ENCODE results near the gene WWTR1. TPM values are rescaled to one million over a fixed set of nuclear protein-coding genes. Genes with fewer than 3 reads are reported as not detected.

Gene WWTR1
- total RNA-seq, 1 experiment from 2014 or later, result 24.4 TPM

DNA sequence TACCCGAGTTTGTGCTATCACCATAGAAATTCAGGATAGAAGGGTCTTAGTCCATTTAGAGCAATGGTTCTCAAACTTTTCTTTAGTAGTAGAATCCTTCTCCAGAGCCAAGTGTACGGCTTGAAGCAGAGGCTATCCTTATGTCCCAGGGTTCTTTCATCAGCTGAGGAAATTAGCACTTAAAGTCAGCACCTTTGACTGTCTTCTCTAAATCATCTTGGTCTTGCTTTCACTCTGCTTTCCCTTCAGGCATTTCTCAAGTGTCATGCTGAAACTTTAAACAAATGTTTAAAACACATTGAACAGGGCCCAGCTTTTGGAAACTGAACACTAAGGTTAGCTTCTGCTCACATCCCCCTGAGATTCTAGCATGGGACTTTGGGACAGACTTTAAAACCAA, 105.1 kb downstream of the WWTR1 start:
- Histone ChIP-seq H4K5ac (ENCODE audit: insufficient read length, low read depth, low read length) (no peak overlapping the region), H3K4me1 (ENCODE audit: insufficient read depth, low read length) (no peaks in the 10 kb centered on the region; the same call in 1 of the 2 replicates), H3K27ac (ENCODE audit: insufficient read length, low read depth, low read length) (no peak overlapping the region), H2BK12ac (ENCODE audit: insufficient read length, low read depth, low read length) (no peak overlapping the region), H2BK5ac (ENCODE audit: insufficient read length, low read length) (no peak overlapping the region), H4K91ac (ENCODE audit: insufficient read length, low read depth, low read length) (no peak overlapping the region), H3T11ph (ENCODE audit: low read length) (no peak overlapping the region), H3K18ac (ENCODE audit: insufficient read length, low read depth, low read length) (no peak overlapping the region), H3K27me3 (ENCODE audit: insufficient read depth, low read length) (no peaks in the 10 kb centered on the region), H3K9me3 (ENCODE audit: control insufficient read depth, low read depth, low read length) (no peaks in the 10 kb centered on the region), H3K56ac (ENCODE audit: insufficient read length, low read depth, low read length) (no peak overlapping the region), H2BK20ac (ENCODE audit: low read depth, low read length, poor library complexity, severe bottlenecking) (no peak overlapping the region), H3K4ac (ENCODE audit: low read depth, low read length) (no peak overlapping the region), H4K8ac (replicated peaks; ENCODE audit: insufficient read length, low read depth, low read length) (no peak overlapping the region), H3K79me2 (ENCODE audit: insufficient read depth, low read length) (no peaks in the 10 kb centered on the region), H4K20me1 (ENCODE audit: control insufficient read depth, insufficient read depth, insufficient read length) (no peaks in the 10 kb centered on the region), H2AK5ac (ENCODE audit: insufficient read length, low read length) (no peak overlapping the region), H3K14ac (ENCODE audit: insufficient read depth, low read length) (no peak overlapping the region), H3K9ac (ENCODE audit: extremely low read depth, insufficient read length, low read length) (no peak overlapping the region), H2BK120ac (ENCODE audit: low read depth, low read length, poor library complexity, severe bottlenecking) (no peak overlapping the region), H3K79me1 (ENCODE audit: insufficient read depth, low read depth, low read length, poor library complexity, severe bottlenecking) (peaks cover 6% of the 10 kb centered on the region), H2AFZ (ENCODE audit: low read length) (no peak overlapping the region), H3K23me2 (ENCODE audit: insufficient read length, low read depth, low read length, poor library complexity, severe bottlenecking) (no peaks in the 10 kb centered on the region), H3K4me2 (ENCODE audit: insufficient read depth, insufficient read length, low read length) (no peak overlapping the region), H3K23ac (ENCODE audit: insufficient read length, low read depth, low read length) (no peak overlapping the region), H2BK15ac (ENCODE audit: low read depth, low read length) (no peak overlapping the region)
- peaks cover 0 to 4% (median 0%) of the 10 kb centered on the region in 3 experiments; a peak in 1 of 7 replicates for H3K36me3 Mint-ChIP-seq (ENCODE audit: insufficient read depth in 1 of 3, low read depth in 3 of 3)
- no peak overlapping the region for H3K4me3 Mint-ChIP-seq
- H3K27me3 Mint-ChIP-seq (ENCODE audit: low read depth), result no peaks in the 10 kb centered on the region
- no peak for DNase-seq
- TF ChIP-seq, protein P1, sequence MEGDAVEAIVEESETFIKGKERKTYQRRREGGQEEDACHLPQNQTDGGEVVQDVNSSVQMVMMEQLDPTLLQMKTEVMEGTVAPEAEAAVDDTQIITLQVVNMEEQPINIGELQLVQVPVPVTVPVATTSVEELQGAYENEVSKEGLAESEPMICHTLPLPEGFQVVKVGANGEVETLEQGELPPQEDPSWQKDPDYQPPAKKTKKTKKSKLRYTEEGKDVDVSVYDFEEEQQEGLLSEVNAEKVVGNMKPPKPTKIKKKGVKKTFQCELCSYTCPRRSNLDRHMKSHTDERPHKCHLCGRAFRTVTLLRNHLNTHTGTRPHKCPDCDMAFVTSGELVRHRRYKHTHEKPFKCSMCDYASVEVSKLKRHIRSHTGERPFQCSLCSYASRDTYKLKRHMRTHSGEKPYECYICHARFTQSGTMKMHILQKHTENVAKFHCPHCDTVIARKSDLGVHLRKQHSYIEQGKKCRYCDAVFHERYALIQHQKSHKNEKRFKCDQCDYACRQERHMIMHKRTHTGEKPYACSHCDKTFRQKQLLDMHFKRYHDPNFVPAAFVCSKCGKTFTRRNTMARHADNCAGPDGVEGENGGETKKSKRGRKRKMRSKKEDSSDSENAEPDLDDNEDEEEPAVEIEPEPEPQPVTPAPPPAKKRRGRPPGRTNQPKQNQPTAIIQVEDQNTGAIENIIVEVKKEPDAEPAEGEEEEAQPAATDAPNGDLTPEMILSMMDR (conservative IDR thresholded peaks at IDR 0.05), result no peak
- H3K27ac Mint-ChIP-seq, result peak overlapping the region in 1 of 3 experiments; percentile 10; a peak in 1 of 7 replicates
- WGBS (ENCODE audit: extremely low coverage, insufficient read length, low lambda C conversion rate), result no CpG with 5 or more reads among the region's 2 CpGs
- peaks cover 35 to 39% of the 10 kb centered on the region in 2 experiments for H3K4me1 Mint-ChIP-seq
- H3K9me3 Mint-ChIP-seq, result no peaks in the 10 kb centered on the region
